HG03159 (cell line): ENCODE results near the gene GPS1.

Source experiments
- ATAC-seq: cut with Tn5 transposase; IDR thresholded peaks from one replicate; pipeline ENCODE4 v1.9.1; 2021; ENCODE audit warnings: mild to moderate bottlenecking, moderate library complexity; ENCODE audit not compliant: unreplicated experiment

Gene GPS1

GRCh38 chr17:82051776-82052637 is at the start of gene GPS1, which contains the start of gene RFNG:
Gene GPS1 (plus strand): TSS chr17:82051898. CDS start chr17:82051932, 34 bp downstream.
Gene RFNG (minus strand): TSS chr17:82051811. CDS start chr17:82051766, 45 bp downstream.
- ATAC-seq = peak; percentile 60

- ATAC-seq = no peak
Measured at GRCh38 chr17:82003411-82004381, 48.0 kb upstream of the GPS1 start.

DNA sequence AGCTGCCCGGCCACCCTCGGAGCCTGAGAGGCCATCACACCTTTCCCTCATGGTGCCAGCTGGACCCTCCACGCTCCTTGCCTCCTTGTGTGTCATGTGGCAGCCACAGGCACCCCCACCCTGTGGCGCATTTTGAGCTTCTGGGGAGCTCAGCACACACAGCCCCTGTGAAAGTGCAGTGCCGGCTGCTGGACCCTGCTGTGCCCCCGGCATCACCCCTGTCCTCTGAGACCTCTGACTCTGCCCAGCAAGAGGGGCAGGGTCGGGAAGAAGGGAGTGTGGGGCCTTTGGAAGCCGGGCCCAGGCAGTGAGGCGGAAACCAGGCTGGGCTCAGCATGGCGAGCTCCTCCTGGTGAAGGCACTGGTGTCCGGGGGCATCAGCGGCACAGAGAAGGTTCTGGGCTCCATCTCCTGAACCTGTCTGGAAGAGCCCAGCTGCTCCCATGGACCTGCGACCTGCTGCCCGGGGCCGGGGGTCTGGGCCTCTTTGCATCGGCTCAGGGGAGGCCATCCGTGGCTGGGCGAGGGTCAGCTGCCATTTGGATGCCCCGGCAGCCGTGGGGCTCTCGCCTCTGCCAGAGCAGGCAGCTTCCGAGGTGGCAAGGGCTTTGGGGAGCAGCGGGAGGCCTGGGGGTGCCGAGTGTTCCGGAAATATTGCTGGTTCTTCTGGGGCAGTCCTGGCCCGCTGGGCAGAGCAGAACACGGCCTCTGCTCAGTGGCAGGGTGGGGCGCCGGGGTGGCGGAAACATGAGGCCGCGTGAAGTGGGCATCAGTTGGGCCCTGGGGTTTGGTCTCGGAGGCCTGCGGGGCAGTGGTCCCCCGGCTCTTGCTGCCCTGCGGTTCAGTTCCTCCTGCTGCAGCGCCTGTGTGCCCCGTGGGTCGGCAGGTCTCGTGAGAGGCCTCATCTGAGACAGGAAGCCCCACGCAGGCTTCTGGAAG is 46.9 kb upstream of the GPS1 start:
- no peak for ATAC-seq

GRCh38 chr17:82005701-82006348 is 45.9 kb upstream of the GPS1 start:
- no peak for ATAC-seq

DNA sequence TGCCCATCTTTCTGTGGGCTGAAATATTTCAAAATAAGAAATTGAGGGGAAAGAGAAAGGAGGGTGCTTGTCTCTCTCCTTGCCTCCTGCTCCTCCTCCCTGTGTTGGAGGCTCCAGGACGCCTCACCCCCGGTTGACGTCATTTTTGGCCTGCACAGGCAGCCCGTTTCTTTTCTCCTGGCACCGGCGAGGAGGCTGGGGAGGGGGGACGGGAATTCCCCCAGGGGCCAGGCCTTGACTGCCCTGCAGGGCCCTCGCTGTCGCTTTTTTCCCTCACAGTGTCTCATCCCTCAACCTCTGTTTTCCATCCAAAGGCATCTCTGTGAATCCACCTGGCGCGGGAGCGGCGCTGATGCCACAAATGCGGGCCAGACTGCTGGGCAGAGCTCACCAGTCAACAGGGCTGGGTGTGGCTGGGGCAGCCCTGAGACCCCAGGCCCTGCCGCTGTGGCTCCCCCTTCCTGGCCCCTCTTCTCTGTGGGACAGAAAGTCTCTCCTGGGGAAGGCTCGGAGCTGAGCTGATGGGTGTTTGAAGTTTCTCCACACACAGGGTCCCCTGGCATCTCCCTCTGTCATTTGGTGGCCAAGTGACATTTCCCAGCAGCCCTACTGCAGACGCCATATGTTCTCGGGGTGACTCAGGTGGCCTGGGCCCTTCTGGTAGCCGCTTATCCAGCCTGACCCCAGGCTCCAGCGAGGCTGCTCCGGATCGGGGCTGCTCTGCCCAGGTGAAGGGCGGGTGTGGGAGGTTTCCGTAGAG is 45.0 kb upstream of the GPS1 start:
- no peak for ATAC-seq

DNA sequence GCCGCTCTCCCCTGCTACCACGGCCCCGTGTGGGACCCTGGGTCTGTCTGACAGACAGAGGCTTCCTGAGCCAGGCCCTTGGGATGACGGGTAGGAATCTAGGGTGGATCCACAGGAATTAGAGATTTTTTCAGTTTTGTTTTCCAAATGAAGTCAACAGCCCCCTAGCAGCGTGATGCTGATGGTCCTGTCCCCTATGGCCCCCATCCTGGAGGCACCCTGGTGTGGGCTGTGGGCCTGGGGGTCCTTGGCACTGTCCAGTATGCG is 44.5 kb upstream of the GPS1 start:
- no peak for ATAC-seq

GRCh38 chr17:82007495-82008257 is 44.0 kb upstream of the GPS1 start:
- ATAC-seq = no peak

GRCh38 chr17:82008258-82008940 is 43.3 kb upstream of the GPS1 start:
- no peak for ATAC-seq

- no peak for ATAC-seq
Measured at GRCh38 chr17:82008941-82009405, 42.7 kb upstream of the GPS1 start.

DNA sequence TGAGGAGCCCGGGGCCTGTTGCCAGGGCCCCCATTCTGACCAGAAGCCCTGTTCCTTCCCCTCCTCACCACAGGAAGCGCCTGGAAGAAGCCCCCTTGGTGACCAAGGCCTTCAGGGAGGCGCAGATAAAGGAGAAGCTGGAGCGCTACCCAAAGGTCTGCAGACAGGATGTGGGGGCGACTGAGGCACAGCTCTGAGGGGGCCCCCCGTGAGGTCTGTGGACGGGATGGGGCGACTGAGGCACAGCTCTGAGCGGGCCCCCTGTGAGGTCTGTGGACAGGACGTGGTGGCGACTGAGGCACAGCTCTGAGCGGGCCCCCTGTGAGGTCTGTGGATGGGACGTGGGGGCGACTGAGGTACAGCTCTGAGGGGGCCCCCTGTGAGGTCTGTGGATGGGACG is 42.3 kb upstream of the GPS1 start:
- no peak for ATAC-seq

DNA sequence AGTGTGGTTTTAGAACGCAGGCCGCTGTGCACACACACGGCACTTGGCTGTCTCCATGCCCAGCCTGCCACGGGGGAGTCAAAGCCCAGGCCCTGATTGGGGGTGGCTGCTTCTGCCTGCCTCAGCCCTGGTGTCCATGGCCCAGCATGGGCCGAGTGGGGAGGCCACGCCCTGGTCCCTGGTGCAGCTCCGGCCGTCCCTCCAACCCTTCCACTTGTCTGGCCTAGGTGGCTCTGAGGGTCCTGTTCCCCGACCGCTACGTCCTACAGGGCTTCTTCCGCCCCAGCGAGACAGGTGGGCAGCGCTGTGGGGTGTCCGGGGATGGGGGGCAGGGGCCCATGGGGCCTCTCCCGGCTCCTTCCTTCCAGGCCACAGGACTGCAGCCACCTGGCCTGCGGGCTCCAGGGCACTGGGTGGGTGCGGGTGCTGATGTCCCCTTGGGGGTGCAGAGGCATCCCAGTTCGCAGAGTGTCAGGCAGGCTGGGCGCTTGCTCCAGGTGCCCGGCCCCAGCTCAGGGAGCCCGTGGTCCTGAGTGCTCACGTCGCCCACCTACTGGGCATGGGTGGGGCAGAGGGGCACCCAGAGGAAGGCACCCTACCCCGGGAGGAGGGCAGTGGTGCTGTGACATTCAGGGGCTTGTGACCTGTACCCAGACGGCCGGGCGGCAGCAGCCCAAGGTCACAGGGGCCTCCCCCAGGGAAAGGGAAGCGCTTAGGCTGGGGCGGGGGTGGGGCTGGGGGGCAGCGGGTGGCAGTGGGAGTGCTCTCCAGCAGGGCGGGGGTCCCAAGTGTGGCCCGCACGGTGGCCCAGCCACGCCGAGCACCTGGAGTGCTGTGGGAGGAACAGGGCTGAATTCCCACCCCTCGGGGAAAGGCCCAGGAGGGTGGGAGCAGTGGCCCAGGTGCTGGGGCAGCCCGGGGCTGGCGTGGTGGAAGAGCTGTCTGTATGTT is 40.8 kb upstream of the GPS1 start:
- no peak for ATAC-seq

- no peak for ATAC-seq
Measured at GRCh38 chr17:82011617-82012187, 40.0 kb upstream of the GPS1 start.

DNA sequence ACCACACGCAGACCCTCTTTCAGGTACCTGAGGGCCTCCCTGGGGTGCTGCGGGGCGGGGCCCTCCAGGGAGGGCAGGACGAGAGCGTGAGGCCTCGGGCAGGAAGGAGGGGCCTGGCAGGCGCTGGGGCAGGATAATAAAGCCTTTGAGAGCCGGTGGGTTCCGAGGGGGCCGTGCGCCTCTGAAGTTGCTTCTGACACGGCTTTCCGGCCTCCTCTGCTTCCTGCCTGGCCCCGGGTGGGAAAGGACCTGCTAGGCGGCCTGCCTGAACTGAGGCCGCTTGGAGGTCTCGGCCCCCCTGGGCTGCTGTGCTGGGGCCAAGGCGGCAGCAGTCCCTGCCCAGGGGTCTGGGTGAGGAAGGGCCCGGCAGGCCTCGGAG is 39.4 kb upstream of the GPS1 start:
- ATAC-seq = no peak

GRCh38 chr17:82012640-82013295 is 38.9 kb upstream of the GPS1 start:
- ATAC-seq = no peak

- no peak for ATAC-seq
Measured at GRCh38 chr17:82013341-82013740, 38.4 kb upstream of the GPS1 start.

- no peak for ATAC-seq
Measured at GRCh38 chr17:82013772-82014321, 37.9 kb upstream of the GPS1 start.
